ENCODE results near the gene AP4M1. TPM values are rescaled to one million over a fixed set of nuclear protein-coding genes. Genes with fewer than 3 reads are reported as not detected.

Gene AP4M1
- total and polyA plus RNA-seq, 3 donors from 2014 or later = 39.1 to 54.7 (median 51.3) TPM

- 94% methylated on average over 11 of the region's 11 CpGs for WGBS, 2 donors
- H3K36me3 ChIP-seq (ENCODE audit: low read depth, missing control alignments) = no peaks in the 10 kb centered on the region
These were observed 39.8 kb upstream of the AP4M1 start for GRCh38 chr7:100061518-100062193.

DNA sequence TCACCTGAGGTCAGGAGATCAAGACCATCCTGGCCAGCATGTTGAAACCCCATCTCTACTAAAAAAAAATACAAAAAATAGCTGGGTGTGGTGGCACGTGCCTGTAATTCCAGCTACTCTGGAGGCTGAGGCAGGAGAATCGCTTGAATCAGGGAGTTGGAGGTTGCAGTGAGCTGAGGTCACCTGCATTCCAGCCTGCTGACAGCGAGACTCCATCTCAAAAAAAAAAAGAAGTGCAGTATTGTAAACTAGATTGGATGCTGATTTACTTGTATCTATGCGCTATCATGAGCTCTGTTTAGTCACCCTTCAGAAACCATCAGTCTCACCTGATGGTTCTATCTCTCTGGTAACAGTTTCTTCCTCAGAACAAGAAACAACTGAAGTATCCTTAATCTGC, 38.1 kb upstream of the AP4M1 start:
- Histone ChIP-seq H3K4me1 (peaks cover 4% of the 10 kb centered on the region), H3K4me3 (no peak overlapping the region), H3K27me3 (no peaks in the 10 kb centered on the region), H3K27ac (no peak overlapping the region), H3K36me3 (ENCODE audit: low read depth, missing control alignments) (peaks cover 2% of the 10 kb centered on the region), H3K9me3 (no peaks in the 10 kb centered on the region)
- intact Hi-C loops (cut with DNase I; ENCODE audit: low total_unique reads) = no loop called here
- TF ChIP-seq CTCF (IDR thresholded peaks at IDR 0.05) = no peak
- TF ChIP-seq POLR2A (IDR thresholded peaks at IDR 0.05) = no peak
- WGBS, 2 donors = 91 to 96% methylated on average over 4 of the region's 4 CpGs
- DNase-seq = no peak

More at GRCh38 chr7:100061518-100062193, 39.8 kb upstream of the AP4M1 start:
- Histone ChIP-seq H3K4me1 (peaks cover 4% of the 10 kb centered on the region), H3K27ac (no peak overlapping the region), H3K4me3 (no peak overlapping the region), H3K27me3 (no peaks in the 10 kb centered on the region), H3K9me3 (no peaks in the 10 kb centered on the region)
- intact Hi-C loops (cut with DNase I; ENCODE audit: low total_unique reads) = no loop called here
- no peak for DNase-seq
- TF ChIP-seq POLR2A (IDR thresholded peaks at IDR 0.05) (no peak), CTCF (IDR thresholded peaks at IDR 0.05) (no peak)

GRCh38 chr7:100064162-100064561, 37.3 kb upstream of the AP4M1 start:
- Histone ChIP-seq H3K4me3 (no peak overlapping the region), H3K36me3 (ENCODE audit: low read depth, missing control alignments) (peaks cover 3% of the 10 kb centered on the region), H3K27ac (no peak overlapping the region), H3K27me3 (no peaks in the 10 kb centered on the region), H3K9me3 (no peaks in the 10 kb centered on the region), H3K4me1 (peaks cover 4% of the 10 kb centered on the region)
- intact Hi-C loops (cut with DNase I; ENCODE audit: low total_unique reads) = no loop called here
- no peak for TF ChIP-seq POLR2A (IDR thresholded peaks at IDR 0.05)
- no peak for TF ChIP-seq CTCF (IDR thresholded peaks at IDR 0.05)
- no peak for DNase-seq
- WGBS, 2 donors = 86 to 87% methylated on average over 9 of the region's 9 CpGs

GRCh38 chr7:100065452-100066186, 35.8 kb upstream of the AP4M1 start:
- no peak for TF ChIP-seq POLR2A (IDR thresholded peaks at IDR 0.05)
- no peak for TF ChIP-seq CTCF (IDR thresholded peaks at IDR 0.05)
- Histone ChIP-seq H3K36me3 (ENCODE audit: low read depth, missing control alignments) (peaks cover 3% of the 10 kb centered on the region), H3K27ac (no peak overlapping the region), H3K4me1 (peaks cover 4% of the 10 kb centered on the region), H3K4me3 (no peak overlapping the region), H3K27me3 (no peaks in the 10 kb centered on the region), H3K9me3 (no peaks in the 10 kb centered on the region)
- DNase-seq = no peak
- intact Hi-C loops (cut with DNase I; ENCODE audit: low total_unique reads) = no loop called here
- 50 to 64% methylated on average over 8 of the region's 8 CpGs for WGBS, 2 donors
